HCT116 (cell line): ENCODE measurements around the gene MRPS23. TPM values are rescaled to one million over a fixed set of nuclear protein-coding genes. Genes with fewer than 3 reads are reported as not detected.
A peak's percentile ranks its signal among the peaks of the same experiment; 100 is the strongest.

Source experiments
- ATAC-seq: fragments of 200-7000 bp; cut with Tn5 transposase; 2 replicates; pipeline ENCODE4 v1.9.1; 2020; ENCODE audit warnings: mild to moderate bottlenecking, moderate library complexity
- BruUV-seq: library from RNA; stranded (reverse); fragments of 400-500 nt; replicated peaks from 2 replicates; lab custom pipeline; 2021; lab: Mats Ljungman, UMichigan
- CTCF ChIA-PET: fragments of 300-600 bp; sonication (Branson Sonifier 250); formaldehyde crosslinking; loops from one replicate; lab custom pipeline; 2021; ENCODE audit warnings: antibody characterized with exemption; lab: Charles Lee
- POLR2A ChIA-PET: fragments of 300-600, 350-600 bp; sonication (Branson Sonifier 250); formaldehyde crosslinking; loops from one replicate; lab custom pipeline; 2021; ENCODE audit warnings: antibody characterized with exemption; lab: Charles Lee
- RAD21 ChIA-PET, 2 experiments: fragments of 300-600 bp; sonication (Branson Sonifier 250); formaldehyde crosslinking; loops; one replicate each; lab custom pipeline; 2023; ENCODE audit warnings: low total read pairs in 2 of 2; ENCODE audit not compliant: uncharacterized antibody in 2 of 2, unreplicated experiment in 2 of 2, low non-redundant PET in 1 of 2; lab: Charles Lee
- DNase-seq: peaks from one replicate; pipeline ENCODE4 v3.0.0-alpha.2; 2010; ENCODE audit warnings: low read depth, low spot score
- H2AFZ ChIP-seq: fragments of 200-600 bp; shearing (Covaris generic), sonication (generic); 2 replicates; pipeline ENCODE4 v1.6.1; 2017; ENCODE audit warnings: low read depth, mixed run types, mixed read lengths, antibody characterized with exemption, low read length; ENCODE audit not compliant: poor library complexity, severe bottlenecking
- H3K27ac ChIP-seq: 2 replicates; pipeline ENCODE4 v1.5.1; 2012; ENCODE audit warnings: low read depth, low read length
- H3K27me3 ChIP-seq: fragments of 200-600 bp; sonication (generic); 2 replicates; pipeline ENCODE4 v1.6.1; 2016; ENCODE audit warnings: mixed run types, low read length, mixed read lengths; ENCODE audit not compliant: insufficient read depth
- H3K36me3 ChIP-seq, 2 experiments: fragments of 200-500 bp in 1 of 2; fragments of 200-600 bp in 1 of 2; sonication (Bioruptor generic) in 1 of 2; sonication (generic) in 1 of 2; 2 replicates each; pipeline versions ENCODE4 v1.5.1 to v1.6.1; 2014 to 2016; ENCODE audit warnings: low read length in 2 of 2, inconsistent platforms in 1 of 2, mixed read lengths in 1 of 2, mixed run types in 1 of 2; ENCODE audit not compliant: insufficient read depth in 2 of 2, control insufficient read depth in 1 of 2
- H3K4me1 ChIP-seq, 2 experiments: fragments of 200-600 bp in 1 of 2; sonication (generic) in 1 of 2; 2 replicates each; pipeline versions ENCODE4 v1.5.1 to v1.6.1; 2012 to 2017; ENCODE audit warnings: low read length in 2 of 2, inconsistent platforms in 1 of 2, mild to moderate bottlenecking in 1 of 2, mixed read lengths in 1 of 2, mixed run types in 1 of 2, moderate library complexity in 1 of 2; ENCODE audit not compliant: insufficient read depth in 2 of 2, control insufficient read depth in 1 of 2
- H3K4me2 ChIP-seq: fragments of 200-600 bp; sonication (generic); 2 replicates; pipeline ENCODE4 v1.6.1; 2017; ENCODE audit warnings: mixed run types, low read length, mixed read lengths
- H3K4me3 ChIP-seq, 2 experiments: fragments of 200-600 bp in 1 of 2; sonication (generic) in 1 of 2; replicated peaks in 1 of 2; 2 replicates each; pipeline ENCODE4 v1.5.1; 2011 to 2016; ENCODE audit warnings: low read length in 2 of 2, control low read depth in 1 of 2, low read depth in 1 of 2, mild to moderate bottlenecking in 1 of 2, mixed read lengths in 1 of 2, mixed run types in 1 of 2
- H3K79me2 ChIP-seq: fragments of 200-600 bp; sonication (generic); 2 replicates; pipeline ENCODE4 v1.6.1; 2017; ENCODE audit warnings: mild to moderate bottlenecking, mixed run types, low read length, moderate library complexity, mixed read lengths; ENCODE audit not compliant: insufficient read depth
- H3K9ac ChIP-seq: fragments of 200-600 bp; sonication (generic); 2 replicates; pipeline ENCODE4 v1.6.1; 2016; ENCODE audit warnings: low read length, mixed read lengths
- H3K9me2 ChIP-seq: fragments of 200-600 bp; sonication (generic), shearing (Covaris generic); 2 replicates; pipeline ENCODE4 v1.6.1; 2017; ENCODE audit warnings: mixed run types, mild to moderate bottlenecking, moderate library complexity; ENCODE audit not compliant: insufficient read depth
- H3K9me3 ChIP-seq, 2 experiments: fragments of 200-500 bp in 1 of 2; fragments of 200-600 bp in 1 of 2; sonication (Bioruptor generic) in 1 of 2; sonication (generic) in 1 of 2; 2 replicates each; pipeline ENCODE4 v1.6.1; 2014 to 2017; ENCODE audit warnings: low read length in 2 of 2, mixed read lengths in 2 of 2, inconsistent platforms in 1 of 2, low read depth in 1 of 2, mild to moderate bottlenecking in 1 of 2, mixed run types in 1 of 2, moderate library complexity in 1 of 2; ENCODE audit not compliant: control insufficient read depth in 1 of 2, insufficient read depth in 1 of 2
- H4K20me1 ChIP-seq: fragments of 200-600 bp; sonication (generic), shearing (Covaris generic); 2 replicates; pipeline ENCODE4 v1.6.1; 2017; ENCODE audit warnings: mixed run types, mild to moderate bottlenecking, moderate library complexity; ENCODE audit not compliant: insufficient read depth
- CBX3 ChIP-seq: IDR thresholded peaks from 2 replicates; pipeline ENCODE4 v1.6.1; 2012; ENCODE audit warnings: low read depth
- EGR1 ChIP-seq: IDR thresholded peaks from 2 replicates; pipeline ENCODE4 v1.6.1; 2012; ENCODE audit warnings: low read depth
- ELF1 ChIP-seq: IDR thresholded peaks from 2 replicates; pipeline ENCODE4 v1.6.1; 2012; ENCODE audit warnings: low read depth, borderline replicate concordance
- EZH2 ChIP-seq: fragments of 200-600 bp; sonication (generic); IDR thresholded peaks from 2 replicates; pipeline ENCODE4 v1.6.1; 2017; ENCODE audit warnings: antibody characterized with exemption, mixed run types
- EZH2phosphoT487 ChIP-seq: fragments of 200-600 bp; IDR thresholded peaks from 2 replicates; pipeline ENCODE4 v1.6.1; 2018; ENCODE audit warnings: antibody characterized with exemption, borderline replicate concordance
- JUND ChIP-seq: IDR thresholded peaks from 2 replicates; pipeline ENCODE4 v1.6.1; 2012
- POLR2A ChIP-seq: IDR thresholded peaks from 2 replicates; pipeline ENCODE4 v1.7.0; 2011; ENCODE audit warnings: borderline replicate concordance; ENCODE audit not compliant: insufficient read depth, insufficient read length; ENCODE audit errors: extremely low read depth
- RAD21 ChIP-seq: IDR thresholded peaks from 2 replicates; pipeline ENCODE4 v1.6.1; 2012; ENCODE audit warnings: low read depth, mild to moderate bottlenecking
- SIN3A ChIP-seq: IDR thresholded peaks from 2 replicates; pipeline ENCODE4 v1.6.1; 2012; ENCODE audit warnings: low read depth
- SP1 ChIP-seq: IDR thresholded peaks from 2 replicates; pipeline ENCODE4 v1.6.1; 2012; ENCODE audit warnings: low read depth
- SRF ChIP-seq: IDR thresholded peaks from 2 replicates; pipeline ENCODE4 v1.6.1; 2012; ENCODE audit warnings: low read depth
- TCF7L2 ChIP-seq: IDR thresholded peaks from 2 replicates; pipeline ENCODE4 v1.7.0; 2011; ENCODE audit warnings: borderline replicate concordance, inconsistent platforms; ENCODE audit not compliant: insufficient read depth, insufficient read length; ENCODE audit errors: extremely low read depth
- ZFX ChIP-seq: fragments of 450-650 bp; IDR thresholded peaks from 2 replicates; pipeline ENCODE4 v1.6.1; 2017
- ZNF274 ChIP-seq: fragments of 200-500 bp; sonication (Bioruptor generic); IDR thresholded peaks from 2 replicates; pipeline ENCODE4 v1.6.1; 2014; ENCODE audit warnings: mild to moderate bottlenecking, low read depth, low read length, inconsistent platforms
- intact Hi-C: fragments of 100-400 bp; cut with micrococcal nuclease; formaldehyde crosslinking; loops from 2 replicates; pipeline ENCODE4 v1.10.0; 2022
- total RNA-seq: library from RNA; stranded (reverse); gene quantifications from one replicate; pipeline ENCODE4 v1.2.1, GENCODE V29; 2021; ENCODE audit not compliant: unreplicated experiment
- TF ChIP-seq, protein P1 (sequence below): IDR thresholded peaks from 2 replicates; pipeline ENCODE4 v1.6.1; 2012; ENCODE audit warnings: low read depth
- TF ChIP-seq, protein P2 (sequence below): IDR thresholded peaks from 2 replicates; pipeline ENCODE4 v1.6.1; 2012
- TF ChIP-seq, protein P3 (sequence below), 3 experiments: fragments of 200-600 bp in 1 of 3; sonication (generic) in 1 of 3; IDR thresholded peaks in 2 of 3; conservative IDR thresholded peaks in 1 of 3; 2 replicates each; pipeline ENCODE4 v1.5.1; 2012 to 2017; ENCODE audit warnings: low read depth in 2 of 3, low read length in 2 of 3, antibody characterized with exemption in 1 of 3, borderline replicate concordance in 1 of 3, control low read depth in 1 of 3, mild to moderate bottlenecking in 1 of 3, mixed read lengths in 1 of 3, mixed run types in 1 of 3, moderate library complexity in 1 of 3; ENCODE audit not compliant: insufficient read depth in 1 of 3

The MRPS23 gene
- total RNA-seq, 1 experiment from 2014 or later = 109 TPM

DNA sequence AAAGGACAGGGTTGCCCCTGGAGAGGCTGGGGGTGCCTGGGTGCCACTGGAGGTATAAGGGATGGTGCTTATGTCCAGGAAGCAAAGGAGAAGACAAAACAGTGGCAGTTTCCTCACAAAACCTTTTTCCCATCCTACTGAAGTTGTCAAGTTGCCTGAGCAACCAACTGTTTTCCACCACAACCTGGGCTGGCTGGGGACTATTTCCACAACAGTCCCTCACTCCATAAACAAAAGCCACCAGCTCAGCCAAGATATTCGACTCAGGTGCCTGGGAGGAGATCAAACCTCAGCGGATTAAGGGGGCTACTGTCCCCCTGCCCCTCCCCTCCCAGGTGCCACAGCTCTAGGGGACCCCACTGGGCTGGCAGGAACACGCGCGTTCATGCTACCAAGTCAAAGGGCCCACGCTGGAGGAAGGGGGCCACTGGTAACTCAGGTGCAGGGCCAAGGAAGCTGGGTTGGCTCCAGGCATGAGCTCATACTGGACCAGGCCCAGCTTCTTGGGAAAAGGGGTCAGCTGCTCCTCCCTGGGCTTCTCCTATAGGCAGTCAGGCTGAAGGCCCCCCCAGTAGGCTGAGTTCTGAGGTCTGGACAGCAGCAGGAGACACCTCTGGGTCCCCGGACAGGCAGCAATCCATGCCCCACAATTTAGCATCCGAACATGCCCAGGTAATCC, 45.7 kb upstream of the MRPS23 start:
- Histone ChIP-seq H3K9me3 (no peaks in the 10 kb centered on the region; a peak in 1 of 4 replicates), H3K9ac (no peak overlapping the region; the same call in 1 of the 2 replicates), H3K79me2 (peaks cover 39% of the 10 kb centered on the region), H3K4me1 (peaks cover 81 to 87% of the 10 kb centered on the region in 2 experiments), H3K27ac (peak overlapping the region; percentile 4; the same call in 1 of the 2 replicates), H3K4me3 (no peak overlapping the region), H2AFZ (no peak overlapping the region), H3K36me3 (no peaks in the 10 kb centered on the region; a peak in 1 of 4 replicates), H3K4me2 (peak overlapping the region; percentile 1; the same call in 1 of the 2 replicates), H3K9me2 (no peaks in the 10 kb centered on the region), H3K27me3 (no peaks in the 10 kb centered on the region), H4K20me1 (no peaks in the 10 kb centered on the region)
- ChIA-PET RAD21 (no interaction called here), CTCF (interaction anchor here (0.8 to 1.2 kb wide), 3 partner anchors 13 to 104 kb away, joined by 3 to 5 read pairs (median 3); no protein-coding TSS in a partner anchor), POLR2A (interaction anchor here (0.9 to 1.2 kb wide), 2 partner anchors 9 to 58 kb away, joined by 3 read pairs; no protein-coding TSS in a partner anchor)
- no TSS peak for BruUV-seq
- TF ChIP-seq SRF (no peak), POLR2A (no peak), JUND (no peak), RAD21 (no peak), SP1 (no peak), TCF7L2 (no peak), EZH2 (no peak), ELF1 (no peak), ZFX (no peak), CBX3 (no peak), EZH2phosphoT487 (no peak), SIN3A (no peak), ZNF274 (no peak), EGR1 (no peak)
- TF ChIP-seq, protein P1, sequence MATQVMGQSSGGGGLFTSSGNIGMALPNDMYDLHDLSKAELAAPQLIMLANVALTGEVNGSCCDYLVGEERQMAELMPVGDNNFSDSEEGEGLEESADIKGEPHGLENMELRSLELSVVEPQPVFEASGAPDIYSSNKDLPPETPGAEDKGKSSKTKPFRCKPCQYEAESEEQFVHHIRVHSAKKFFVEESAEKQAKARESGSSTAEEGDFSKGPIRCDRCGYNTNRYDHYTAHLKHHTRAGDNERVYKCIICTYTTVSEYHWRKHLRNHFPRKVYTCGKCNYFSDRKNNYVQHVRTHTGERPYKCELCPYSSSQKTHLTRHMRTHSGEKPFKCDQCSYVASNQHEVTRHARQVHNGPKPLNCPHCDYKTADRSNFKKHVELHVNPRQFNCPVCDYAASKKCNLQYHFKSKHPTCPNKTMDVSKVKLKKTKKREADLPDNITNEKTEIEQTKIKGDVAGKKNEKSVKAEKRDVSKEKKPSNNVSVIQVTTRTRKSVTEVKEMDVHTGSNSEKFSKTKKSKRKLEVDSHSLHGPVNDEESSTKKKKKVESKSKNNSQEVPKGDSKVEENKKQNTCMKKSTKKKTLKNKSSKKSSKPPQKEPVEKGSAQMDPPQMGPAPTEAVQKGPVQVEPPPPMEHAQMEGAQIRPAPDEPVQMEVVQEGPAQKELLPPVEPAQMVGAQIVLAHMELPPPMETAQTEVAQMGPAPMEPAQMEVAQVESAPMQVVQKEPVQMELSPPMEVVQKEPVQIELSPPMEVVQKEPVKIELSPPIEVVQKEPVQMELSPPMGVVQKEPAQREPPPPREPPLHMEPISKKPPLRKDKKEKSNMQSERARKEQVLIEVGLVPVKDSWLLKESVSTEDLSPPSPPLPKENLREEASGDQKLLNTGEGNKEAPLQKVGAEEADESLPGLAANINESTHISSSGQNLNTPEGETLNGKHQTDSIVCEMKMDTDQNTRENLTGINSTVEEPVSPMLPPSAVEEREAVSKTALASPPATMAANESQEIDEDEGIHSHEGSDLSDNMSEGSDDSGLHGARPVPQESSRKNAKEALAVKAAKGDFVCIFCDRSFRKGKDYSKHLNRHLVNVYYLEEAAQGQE = no peak
- TF ChIP-seq, protein P2, sequence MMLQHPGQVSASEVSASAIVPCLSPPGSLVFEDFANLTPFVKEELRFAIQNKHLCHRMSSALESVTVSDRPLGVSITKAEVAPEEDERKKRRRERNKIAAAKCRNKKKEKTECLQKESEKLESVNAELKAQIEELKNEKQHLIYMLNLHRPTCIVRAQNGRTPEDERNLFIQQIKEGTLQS = no peak
- TF ChIP-seq, protein P3, sequence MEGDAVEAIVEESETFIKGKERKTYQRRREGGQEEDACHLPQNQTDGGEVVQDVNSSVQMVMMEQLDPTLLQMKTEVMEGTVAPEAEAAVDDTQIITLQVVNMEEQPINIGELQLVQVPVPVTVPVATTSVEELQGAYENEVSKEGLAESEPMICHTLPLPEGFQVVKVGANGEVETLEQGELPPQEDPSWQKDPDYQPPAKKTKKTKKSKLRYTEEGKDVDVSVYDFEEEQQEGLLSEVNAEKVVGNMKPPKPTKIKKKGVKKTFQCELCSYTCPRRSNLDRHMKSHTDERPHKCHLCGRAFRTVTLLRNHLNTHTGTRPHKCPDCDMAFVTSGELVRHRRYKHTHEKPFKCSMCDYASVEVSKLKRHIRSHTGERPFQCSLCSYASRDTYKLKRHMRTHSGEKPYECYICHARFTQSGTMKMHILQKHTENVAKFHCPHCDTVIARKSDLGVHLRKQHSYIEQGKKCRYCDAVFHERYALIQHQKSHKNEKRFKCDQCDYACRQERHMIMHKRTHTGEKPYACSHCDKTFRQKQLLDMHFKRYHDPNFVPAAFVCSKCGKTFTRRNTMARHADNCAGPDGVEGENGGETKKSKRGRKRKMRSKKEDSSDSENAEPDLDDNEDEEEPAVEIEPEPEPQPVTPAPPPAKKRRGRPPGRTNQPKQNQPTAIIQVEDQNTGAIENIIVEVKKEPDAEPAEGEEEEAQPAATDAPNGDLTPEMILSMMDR (IDR thresholded peaks at IDR 0.05 in 2 of 3, conservative IDR thresholded peaks at IDR 0.05 in 1 of 3; ENCODE audit: borderline replicate concordance in 1 of 3, insufficient read depth in 1 of 3, low read depth in 2 of 3, low read length in 2 of 3) = no peak
- intact Hi-C loops = loop anchor here (5.0 kb wide), 1 partner anchor 57 kb away; no protein-coding TSS in a partner anchor
- ATAC-seq (no peak), DNase-seq (no peak)
